Stromal cell of bone marrow (primary cell): ENCODE results near the gene LGALS12.
"Not testable (repeated sequence)": the region's sequence is repeated elsewhere in the genome, so short reads cannot be mapped to it uniquely, and the experiment has no call there.

Experiments used
- DNase-seq: peaks from one replicate; pipeline ENCODE4 v3.0.0-alpha.2; 2012; ENCODE audit warnings: low read depth

LGALS12 gene

GRCh38 chr11:63534076-63534475 is 28.2 kb downstream of the LGALS12 start:
- no peak for DNase-seq

DNA sequence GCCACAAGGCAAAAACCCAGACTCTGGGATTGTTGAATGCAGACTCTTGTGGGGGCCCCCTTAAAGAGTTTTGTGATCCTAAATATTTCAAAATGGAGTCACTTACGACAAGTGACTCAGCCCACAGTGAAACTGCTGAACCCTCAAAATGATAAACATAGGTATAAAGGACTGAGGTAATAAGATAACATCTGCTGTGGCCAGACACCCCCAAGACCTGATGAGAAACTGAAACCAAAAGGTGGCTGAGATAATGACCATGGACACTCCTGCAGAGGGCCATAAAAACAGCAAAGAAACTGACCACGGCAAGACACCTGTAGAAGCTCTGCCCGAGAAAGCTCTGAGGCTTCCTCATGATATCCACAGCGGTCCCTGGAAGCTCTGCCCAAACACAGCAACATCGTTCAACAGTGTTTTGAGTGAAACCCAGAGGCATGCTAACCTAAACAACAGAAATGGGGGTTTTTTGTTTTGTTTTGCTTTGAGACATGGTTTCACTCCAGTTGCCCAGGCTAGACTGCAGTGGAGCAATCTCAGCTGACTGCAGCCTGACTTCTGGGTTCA is 29.1 kb downstream of the LGALS12 start:
- no peak for DNase-seq

DNA sequence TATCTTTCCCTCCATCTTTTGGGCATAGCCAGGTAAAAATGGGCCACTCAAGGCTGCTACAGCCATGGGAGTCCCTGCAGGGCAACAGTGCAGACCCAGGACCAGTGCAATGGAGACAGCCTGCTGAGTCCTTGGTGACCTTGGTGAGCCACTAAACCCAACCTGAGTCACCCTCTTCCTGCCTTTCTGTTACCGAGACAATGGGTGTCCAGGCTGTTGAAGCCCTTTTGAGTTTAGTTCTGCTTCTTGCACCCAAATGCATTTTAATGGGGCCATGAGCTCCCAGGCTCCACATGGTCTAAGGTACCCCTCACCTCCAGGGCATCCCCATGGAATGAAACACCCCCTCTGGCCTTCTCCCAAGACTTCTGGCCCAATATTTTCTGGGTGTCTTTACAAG is 29.9 kb downstream of the LGALS12 start:
- DNase-seq = no peak

DNA sequence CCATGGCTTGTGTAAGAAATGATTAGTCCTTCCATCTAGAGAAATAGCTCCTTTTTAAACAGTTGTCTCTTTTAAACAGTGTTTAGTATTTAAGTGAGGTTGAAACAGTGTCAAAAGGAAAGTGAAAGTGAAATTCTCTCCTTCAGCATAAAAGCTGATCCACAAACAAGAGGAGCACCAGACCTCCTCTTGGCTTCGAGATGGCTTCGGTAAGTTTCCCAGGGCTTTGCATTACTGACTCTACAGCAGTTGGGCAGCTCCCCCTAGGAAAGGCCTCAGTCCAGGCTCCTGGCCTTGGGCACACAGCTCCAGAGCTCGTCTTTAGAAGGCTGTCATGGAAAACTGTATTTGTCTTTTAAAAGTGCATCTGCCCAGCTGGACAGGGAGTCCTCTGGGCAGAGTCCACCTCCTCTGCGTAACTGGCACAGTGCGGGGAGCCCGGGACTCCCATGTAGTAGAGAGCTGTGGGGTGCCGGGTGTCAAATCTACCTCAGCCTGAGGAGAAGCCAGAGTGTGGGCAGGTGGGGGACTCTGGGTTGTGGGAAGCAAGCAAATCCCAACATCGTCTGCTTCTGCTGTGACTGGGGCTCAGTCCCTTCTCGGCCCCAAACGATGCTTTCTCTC is 30.9 kb downstream of the LGALS12 start, which contains the start of gene PLAAT4:
Gene PLAAT4 (plus strand): TSS at position 140 of the 624 bp plus-strand sequence. CDS start 61 bp downstream, at position 201.
- DNase-seq = peak; percentile 61

GRCh38 chr11:63537293-63538101 is 31.6 kb downstream of the LGALS12 start:
- DNase-seq = peak; percentile 70

GRCh38 chr11:63542506-63542905 is 36.6 kb downstream of the LGALS12 start:
- DNase-seq = not testable (repeated sequence)

GRCh38 chr11:63543711-63544110 is 37.8 kb downstream of the LGALS12 start:
- no peak for DNase-seq

DNA sequence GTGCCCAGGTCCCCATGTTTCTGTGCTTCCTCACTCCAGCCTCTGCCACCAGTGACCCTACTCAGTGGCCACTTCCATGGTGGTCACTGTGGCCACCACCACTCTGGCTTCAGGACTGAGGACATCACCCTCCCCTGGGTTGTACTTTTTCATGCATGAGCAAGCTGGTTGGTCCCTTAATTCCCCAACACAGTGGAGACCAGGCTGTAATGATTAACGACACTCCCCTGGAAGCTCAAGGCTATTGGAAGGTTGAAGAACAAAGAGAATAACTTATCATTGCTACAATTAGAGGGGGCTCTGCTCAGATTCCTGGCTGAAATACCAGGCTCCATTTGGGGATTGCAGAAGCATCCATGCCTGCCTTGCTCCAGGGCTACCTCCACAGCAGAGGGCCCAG is 41.2 kb downstream of the LGALS12 start:
- DNase-seq = no peak

DNA sequence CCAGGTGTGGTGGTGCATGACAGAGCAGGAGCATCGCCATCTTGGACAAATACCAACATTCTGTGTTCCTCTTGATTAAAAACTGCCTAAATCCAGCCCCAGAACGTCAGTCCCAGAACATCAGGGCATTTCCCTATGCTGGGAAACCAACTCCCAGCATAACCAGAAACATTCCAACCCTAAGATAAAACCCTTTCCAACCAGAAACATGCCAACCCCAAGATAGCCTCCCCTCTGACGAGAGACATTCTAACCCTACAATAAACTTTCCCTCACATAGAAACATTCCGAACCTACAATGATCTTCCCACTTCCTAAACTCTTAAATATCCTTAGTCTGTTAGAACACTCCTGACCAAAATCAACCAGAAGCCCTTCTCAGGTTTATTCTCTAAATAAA is 42.3 kb downstream of the LGALS12 start:
- no peak for DNase-seq

- no peak for DNase-seq
Observed at GRCh38 chr11:63549411-63549810, 43.5 kb downstream of the LGALS12 start.

GRCh38 chr11:63550156-63550700 is 44.3 kb downstream of the LGALS12 start:
- DNase-seq = not testable (repeated sequence)

GRCh38 chr11:63551091-63551888 is 45.4 kb downstream of the LGALS12 start:
- DNase-seq = no peak

DNA sequence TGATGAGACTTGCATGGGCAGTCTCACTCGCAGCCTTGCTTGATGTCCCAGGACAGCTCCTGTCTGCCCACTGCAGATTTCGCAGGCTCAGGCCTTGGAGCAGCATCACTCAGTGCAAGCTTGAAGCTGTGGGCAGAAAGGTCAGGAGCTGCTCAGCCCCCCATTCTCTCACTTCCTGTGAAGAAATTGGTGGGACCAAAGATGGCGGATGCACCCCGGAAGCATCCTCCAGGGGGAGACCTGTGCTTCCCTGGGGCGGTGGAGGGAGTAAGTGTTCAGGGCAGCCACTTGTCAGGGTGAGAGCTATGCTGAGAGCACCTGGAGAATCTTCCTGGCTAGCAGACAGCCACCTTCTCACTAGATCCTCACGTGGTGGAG is 46.0 kb downstream of the LGALS12 start:
- DNase-seq = no peak

GRCh38 chr11:63552921-63553320 is 47.0 kb downstream of the LGALS12 start:
- DNase-seq = no peak

DNA sequence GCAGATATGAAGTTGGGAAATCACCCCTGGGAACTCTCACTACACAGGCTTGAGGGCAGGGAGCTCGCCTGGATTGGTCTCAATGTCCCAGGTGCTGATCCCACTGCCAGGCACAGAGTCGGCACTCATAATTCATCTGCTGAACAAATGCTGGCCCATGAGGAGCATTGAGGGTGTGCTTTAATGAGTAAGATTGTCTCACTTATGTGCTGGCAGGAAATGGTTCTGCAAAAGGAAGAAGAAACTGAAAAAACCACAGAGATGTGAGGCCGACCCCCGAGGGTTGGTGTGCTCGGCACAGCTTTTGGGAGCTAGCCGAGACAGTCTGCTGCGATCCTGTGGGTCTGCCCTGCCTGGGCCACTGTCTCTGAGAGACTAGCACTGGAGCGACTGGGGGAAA is 47.9 kb downstream of the LGALS12 start:
- no peak for DNase-seq

DNA sequence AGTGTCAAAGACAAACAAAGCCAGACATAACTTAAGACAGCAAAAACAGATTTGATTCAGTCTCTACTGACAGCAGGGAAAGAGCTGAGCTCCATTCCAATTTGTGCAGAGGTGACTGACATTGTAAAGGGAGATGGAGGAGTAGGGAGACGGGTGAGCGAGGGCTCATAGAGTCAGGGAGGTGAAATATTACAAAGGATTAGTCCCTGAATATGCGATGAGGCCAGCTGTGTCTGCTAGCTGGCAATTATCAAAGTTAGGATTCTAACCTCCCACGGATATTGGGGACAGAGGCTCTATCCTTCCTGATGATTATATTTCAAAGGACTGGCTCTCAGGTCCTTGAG is 49.0 kb downstream of the LGALS12 start:
- no peak for DNase-seq

- no peak for DNase-seq
Observed at GRCh38 chr11:63556404-63557013, 50.6 kb downstream of the LGALS12 start.

DNA sequence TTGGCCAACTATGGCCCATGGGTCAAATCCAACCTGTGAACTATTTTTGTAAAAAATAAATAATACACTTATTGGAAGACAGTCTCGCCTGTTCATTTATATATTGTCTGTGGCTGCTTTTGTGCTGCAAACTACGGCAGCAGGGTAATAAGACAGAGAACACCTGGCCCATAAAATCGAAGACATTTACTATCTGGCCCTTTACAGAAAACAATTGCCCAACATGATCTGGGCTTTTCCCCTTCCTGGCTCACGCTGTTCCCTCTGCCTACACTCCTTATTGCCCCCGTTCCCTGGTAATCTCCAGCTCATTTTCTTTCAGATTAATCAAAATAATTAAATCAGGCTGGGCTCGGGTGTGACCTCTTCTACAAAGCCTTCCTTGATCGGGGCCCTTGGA is 51.7 kb downstream of the LGALS12 start:
- no peak for DNase-seq

GRCh38 chr11:63558459-63559157 is 52.7 kb downstream of the LGALS12 start:
- DNase-seq = no peak

GRCh38 chr11:63560506-63561180 is 54.8 kb downstream of the LGALS12 start:
- DNase-seq = no peak
